GM23338 (cell line): ENCODE measurements around the gene HLA-DMA. TPM values are rescaled to one million over a fixed set of nuclear protein-coding genes. Genes with fewer than 3 reads are reported as not detected.
"Not testable (repeated sequence)": the region's sequence is repeated elsewhere in the genome, so short reads cannot be mapped to it uniquely, and the experiment has no call there.

Source experiments
- ATAC-seq: fragments of 200-7000 bp; cut with Tn5 transposase; 3 replicates; pipeline ENCODE4 v1.9.1; 2020
- DNase-seq: peaks from one replicate; pipeline ENCODE4 v3.0.0-alpha.2; 2015; ENCODE audit warnings: low spot score
- H2AFZ ChIP-seq: fragments of 200-600 bp; sonication (generic); 2 replicates; pipeline ENCODE4 v1.8.0; 2016; ENCODE audit warnings: antibody characterized with exemption, mild to moderate bottlenecking, moderate library complexity
- H3F3A ChIP-seq: fragments of 200-600 bp; sonication (generic); replicated peaks from 2 replicates; pipeline ENCODE4 v1.8.0; 2017; ENCODE audit warnings: antibody characterized with exemption, mixed run types, low read depth
- H3K27ac ChIP-seq: fragments of 200-600 bp; sonication (generic); 2 replicates; pipeline ENCODE4 v1.6.1; 2016; ENCODE audit warnings: low read depth
- H3K27me3 ChIP-seq: fragments of 200-600 bp; sonication (generic); 2 replicates; pipeline ENCODE4 v1.8.0; 2016; ENCODE audit warnings: mild to moderate bottlenecking, mixed run types, moderate library complexity; ENCODE audit not compliant: insufficient read depth
- H3K36me3 ChIP-seq: fragments of 200-600 bp; sonication (generic); 2 replicates; pipeline ENCODE4 v1.8.0; 2016; ENCODE audit warnings: mild to moderate bottlenecking; ENCODE audit not compliant: insufficient read depth
- H3K4me1 ChIP-seq: fragments of 200-600 bp; sonication (generic); 2 replicates; pipeline ENCODE4 v1.8.0; 2016; ENCODE audit warnings: mild to moderate bottlenecking, moderate library complexity; ENCODE audit not compliant: insufficient read depth
- H3K4me2 ChIP-seq: fragments of 200-600 bp; sonication (generic); 2 replicates; pipeline ENCODE4 v1.7.1; 2017; ENCODE audit warnings: mixed run types
- H3K4me3 ChIP-seq: fragments of 200-600 bp; sonication (generic); 2 replicates; pipeline ENCODE4 v1.6.1; 2016; ENCODE audit warnings: mixed run types
- H3K79me2 ChIP-seq: fragments of 200-600 bp; sonication (generic); replicated peaks from 2 replicates; pipeline ENCODE4 v1.8.0; 2017; ENCODE audit warnings: mild to moderate bottlenecking; ENCODE audit not compliant: insufficient read depth
- H3K9me2 ChIP-seq: fragments of 200-600 bp; sonication (generic); 2 replicates; pipeline ENCODE4 v1.8.0; 2017; ENCODE audit not compliant: insufficient read depth
- H4K20me1 ChIP-seq: fragments of 200-600 bp; sonication (generic); replicated peaks from 2 replicates; pipeline ENCODE4 v1.8.0; 2017; ENCODE audit warnings: mild to moderate bottlenecking; ENCODE audit not compliant: insufficient read depth
- H3K27ac Mint-ChIP-seq: 2 replicates; pipeline ENCODE4 v1.8.0; 2020; ENCODE audit warnings: inconsistent platforms, mild to moderate bottlenecking, moderate library complexity, mixed read lengths
- H3K27me3 Mint-ChIP-seq: 3 replicates; pipeline ENCODE4 v1.8.0; 2022; ENCODE audit warnings: low read depth, mild to moderate bottlenecking, moderate library complexity, mixed read lengths, inconsistent platforms; ENCODE audit not compliant: insufficient read depth, poor library complexity
- H3K36me3 Mint-ChIP-seq: 3 replicates; pipeline ENCODE4 v1.8.0; 2021; ENCODE audit warnings: low read depth, mild to moderate bottlenecking, inconsistent platforms, moderate library complexity, mixed read lengths
- H3K4me1 Mint-ChIP-seq: 3 replicates; pipeline ENCODE4 v1.8.0; 2020; ENCODE audit warnings: mild to moderate bottlenecking, inconsistent platforms, mixed read lengths
- H3K4me3 Mint-ChIP-seq: 3 replicates; pipeline ENCODE4 v1.8.0; 2021; ENCODE audit warnings: moderate library complexity, mild to moderate bottlenecking, inconsistent platforms, mixed read lengths
- H3K9me3 Mint-ChIP-seq: 3 replicates; pipeline ENCODE4 v1.8.0; 2020; ENCODE audit warnings: moderate library complexity, mild to moderate bottlenecking, inconsistent platforms, mixed read lengths
- ZNF114 ChIP-seq: fragments of 250-450 bp; sonication (Bioruptor Pico); IDR thresholded peaks from 2 replicates; pipeline ENCODE4 v1.5.0; 2020; ENCODE audit warnings: mild to moderate bottlenecking, moderate library complexity
- ZNF462 ChIP-seq: fragments of 250-450 bp; sonication (Bioruptor Pico); IDR thresholded peaks from 2 replicates; pipeline ENCODE4 v1.5.0; 2020; ENCODE audit warnings: mild to moderate bottlenecking, moderate library complexity
- polyA plus RNA-seq: library from polyadenylated mRNA; unstranded; fragments of >200 nt; fragmentation: Nextera tagmentation; extraction: Ambion mirVana; gene quantifications from 2 replicates; pipeline ENCODE4 v1.2.1, GENCODE V29; 2016
- total RNA-seq: library from RNA; depleted of rRNA; stranded (reverse); fragments of >200 nt; shearing (Covaris generic); gene quantifications from 2 replicates; pipeline ENCODE4 v1.2.3, GENCODE V29; 2014

Gene HLA-DMA
- total and polyA plus RNA-seq, 2 experiments from 2014 or later, result 5.2 to 6.2 TPM

- no peak for TF ChIP-seq ZNF462 (CRISPR knock-in tag)
- TF ChIP-seq ZNF114 (CRISPR knock-in tag), result no peak
Measured at GRCh38 chr6:32943864-32944649, 8.8 kb downstream of the HLA-DMA start (continued).

GRCh38 chr6:32942555-32943123, 10.3 kb downstream of the HLA-DMA start:
- H3K9me3 Mint-ChIP-seq, H3K4me3 Mint-ChIP-seq, H3K36me3 Mint-ChIP-seq: not testable (repeated sequence)

More at GRCh38 chr6:32942555-32943123, 10.3 kb downstream of the HLA-DMA start:
- H3K4me1 ChIP-seq, H3K79me2 ChIP-seq, H3K27ac Mint-ChIP-seq, H3K9me2 ChIP-seq, H3K36me3 ChIP-seq, DNase-seq, ATAC-seq, H3K27ac ChIP-seq, H2AFZ ChIP-seq, H3K4me3 ChIP-seq, H3K27me3 ChIP-seq, H3K4me2 ChIP-seq, H3F3A ChIP-seq, H3K27me3 Mint-ChIP-seq, H4K20me1 ChIP-seq: not testable (repeated sequence)
- peaks cover 15% of the 10 kb centered on the region for H3K4me1 Mint-ChIP-seq
